T-helper 2 cell treated with Interferon-gamma antibody and Interleukin-4, amounts not matched to agents 5 μg/mL and 100 μg/mL, for 36 hours (primary cell): ENCODE measurements around the gene ERP27.

Experiments used
- DNase-seq: peaks from one replicate; pipeline ENCODE4 v3.0.0; 2021; ENCODE audit warnings: low spot score
- H3K27ac Mint-ChIP-seq: one replicate; pipeline ENCODE4 v1.8.0; 2021; ENCODE audit warnings: mild to moderate bottlenecking, mixed read lengths
- H3K27me3 Mint-ChIP-seq: one replicate; pipeline ENCODE4 v1.8.0; 2021; ENCODE audit warnings: low read depth, mixed read lengths
- H3K36me3 Mint-ChIP-seq: one replicate; pipeline ENCODE4 v1.8.0; 2021; ENCODE audit warnings: low read depth, mixed read lengths
- H3K4me1 Mint-ChIP-seq: one replicate; pipeline ENCODE4 v1.8.0; 2021; ENCODE audit warnings: low read depth, mixed read lengths
- H3K4me3 Mint-ChIP-seq: one replicate; pipeline ENCODE4 v1.8.0; 2022; ENCODE audit warnings: mild to moderate bottlenecking, moderate library complexity, mixed read lengths
- H3K9me3 Mint-ChIP-seq: one replicate; pipeline ENCODE4 v1.8.0; 2021; ENCODE audit warnings: mixed read lengths

The ERP27 gene

DNA sequence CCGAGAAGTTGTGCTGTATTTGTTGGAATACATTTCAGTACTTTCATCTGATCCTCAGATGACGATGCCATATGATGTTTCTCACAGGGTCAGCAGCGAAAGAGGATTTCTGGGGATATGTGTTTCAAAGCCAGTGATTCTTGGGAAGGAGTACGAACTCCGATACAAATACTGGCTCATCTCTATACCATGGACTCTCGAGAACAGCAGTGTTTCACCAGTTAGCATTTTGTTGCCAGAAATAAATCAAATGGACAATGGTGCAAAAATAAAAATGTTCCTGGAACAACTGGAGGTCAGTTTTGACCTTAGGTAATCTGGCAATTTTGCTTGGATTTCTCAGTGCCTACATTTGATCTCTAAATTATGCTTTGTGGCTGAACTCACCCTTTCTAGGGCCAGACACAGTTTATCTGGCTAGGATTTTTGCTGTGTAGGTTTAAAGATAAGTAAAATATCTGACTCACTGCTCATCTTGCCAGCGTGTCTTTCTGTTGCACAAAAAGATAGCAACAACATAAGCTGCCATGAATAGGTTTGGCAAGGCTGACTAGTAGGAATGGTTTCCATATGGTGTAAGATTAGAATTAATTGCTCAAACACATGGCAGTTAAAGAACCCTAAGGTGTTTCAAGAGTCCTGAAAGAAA, 41.7 kb downstream of the ERP27 start:
- H3K4me1 Mint-ChIP-seq, result peaks cover 2% of the 10 kb centered on the region
- H3K9me3 Mint-ChIP-seq, result no peaks in the 10 kb centered on the region
- H3K36me3 Mint-ChIP-seq, result no peaks in the 10 kb centered on the region
- no peak overlapping the region for H3K27ac Mint-ChIP-seq
- no peak overlapping the region for H3K4me3 Mint-ChIP-seq
- DNase-seq, result no peak
- H3K27me3 Mint-ChIP-seq, result peaks cover 1% of the 10 kb centered on the region

DNA sequence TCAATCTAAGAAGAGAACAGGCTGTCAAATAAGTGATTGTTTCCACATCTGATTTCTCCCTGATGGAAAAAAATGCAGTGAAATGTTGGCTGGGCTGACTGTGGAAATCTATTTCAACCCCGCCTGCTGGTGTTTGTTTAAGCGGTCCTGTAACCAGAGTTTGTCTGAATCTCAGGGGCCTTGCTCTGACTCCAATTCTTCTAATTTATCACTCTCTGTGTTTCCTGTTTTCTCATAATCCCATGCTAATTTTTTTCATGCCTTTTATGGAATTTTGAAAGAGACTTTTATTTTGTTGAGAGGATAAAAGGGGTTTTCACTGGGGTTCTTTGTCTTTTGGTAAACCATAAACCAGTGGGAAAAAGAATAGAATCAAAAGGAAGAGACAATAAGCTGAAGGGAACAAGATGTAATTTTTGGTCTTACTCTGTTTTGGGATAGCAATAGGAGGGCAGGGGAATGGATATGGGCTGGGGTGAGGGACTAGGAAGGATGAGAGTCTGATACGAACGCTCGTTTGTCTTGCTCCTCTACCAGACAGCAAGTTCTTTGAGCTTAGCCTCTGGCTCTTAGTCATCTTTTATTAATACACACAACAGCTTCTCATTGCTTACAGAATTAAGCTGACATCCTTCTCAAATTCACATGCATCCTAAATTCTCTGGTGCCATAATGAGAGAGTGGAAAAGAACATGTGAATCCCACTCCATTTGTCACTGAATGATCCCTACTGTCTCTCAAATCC, 44.7 kb downstream of the ERP27 start:
- Mint-ChIP-seq H3K27ac (no peak overlapping the region), H3K4me1 (no peaks in the 10 kb centered on the region), H3K9me3 (no peaks in the 10 kb centered on the region), H3K27me3 (peaks cover 10% of the 10 kb centered on the region), H3K36me3 (no peaks in the 10 kb centered on the region), H3K4me3 (no peak overlapping the region)
- no peak for DNase-seq

DNA sequence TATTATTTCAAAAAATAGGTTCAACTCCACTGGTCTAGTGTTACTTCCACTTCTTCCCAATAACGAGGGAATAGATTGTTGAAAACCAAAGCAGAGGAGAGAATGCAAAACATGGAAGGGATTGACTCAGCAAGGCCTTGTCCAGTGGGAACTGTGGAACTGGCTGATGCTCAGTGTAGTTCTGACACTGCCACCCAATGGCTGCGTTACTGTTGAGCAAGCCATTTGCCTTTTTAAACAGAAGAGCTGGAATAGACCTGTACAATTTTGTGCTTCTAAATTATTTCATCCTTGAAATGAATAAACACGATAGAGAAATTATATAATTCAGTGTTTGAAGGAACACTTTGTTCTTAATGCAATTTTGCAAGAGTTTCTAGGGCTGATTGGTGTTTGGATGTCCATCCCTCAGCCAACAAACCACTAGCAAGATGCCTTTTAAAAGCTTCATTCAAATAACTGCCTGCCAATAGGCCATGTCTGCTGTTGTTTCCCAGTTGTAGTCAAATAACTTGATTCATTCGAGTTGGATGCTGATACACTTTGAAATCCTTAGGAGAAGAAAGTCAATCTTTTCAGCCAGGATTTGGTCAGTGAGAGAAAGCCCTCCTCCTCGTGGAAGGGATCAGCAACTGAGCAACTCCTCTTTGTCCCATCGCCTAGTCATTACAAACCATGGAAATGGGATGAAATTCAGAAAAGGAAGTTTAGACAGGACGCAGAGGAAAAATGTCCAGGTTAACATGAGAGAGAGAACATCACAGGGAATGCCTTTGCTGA, 45.4 kb downstream of the ERP27 start:
- no peaks in the 10 kb centered on the region for H3K9me3 Mint-ChIP-seq
- no peaks in the 10 kb centered on the region for H3K4me1 Mint-ChIP-seq
- H3K27ac Mint-ChIP-seq, result no peak overlapping the region
- H3K36me3 Mint-ChIP-seq, result no peaks in the 10 kb centered on the region
- H3K4me3 Mint-ChIP-seq, result no peak overlapping the region
- DNase-seq, result no peak
- H3K27me3 Mint-ChIP-seq, result peaks cover 16% of the 10 kb centered on the region

DNA sequence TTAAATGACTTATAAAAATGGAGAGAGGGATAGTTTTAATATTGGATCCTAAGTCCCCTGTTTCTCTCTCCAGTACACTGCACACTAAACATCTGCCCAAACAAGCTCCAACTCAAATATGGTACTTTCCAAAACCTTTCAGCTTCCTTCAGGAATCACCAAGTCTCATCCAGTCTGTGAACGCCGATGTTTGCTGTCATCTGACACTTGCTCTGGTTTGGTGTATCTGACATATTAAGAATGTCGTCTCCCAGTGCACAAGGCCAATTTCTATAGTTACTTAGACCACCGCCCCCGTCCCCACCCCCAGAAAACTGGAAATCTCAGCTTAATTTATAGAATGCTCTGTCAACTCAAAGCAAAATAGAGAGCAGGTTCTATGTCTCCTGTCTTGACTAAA, 47.6 kb downstream of the ERP27 start:
- H3K4me3 Mint-ChIP-seq, result no peak overlapping the region
- H3K27me3 Mint-ChIP-seq, result peaks cover 27% of the 10 kb centered on the region
- no peak for DNase-seq
- no peaks in the 10 kb centered on the region for H3K36me3 Mint-ChIP-seq
- no peak overlapping the region for H3K27ac Mint-ChIP-seq
- no peaks in the 10 kb centered on the region for H3K9me3 Mint-ChIP-seq
- peaks cover under 1% of the 10 kb centered on the region for H3K4me1 Mint-ChIP-seq

DNA sequence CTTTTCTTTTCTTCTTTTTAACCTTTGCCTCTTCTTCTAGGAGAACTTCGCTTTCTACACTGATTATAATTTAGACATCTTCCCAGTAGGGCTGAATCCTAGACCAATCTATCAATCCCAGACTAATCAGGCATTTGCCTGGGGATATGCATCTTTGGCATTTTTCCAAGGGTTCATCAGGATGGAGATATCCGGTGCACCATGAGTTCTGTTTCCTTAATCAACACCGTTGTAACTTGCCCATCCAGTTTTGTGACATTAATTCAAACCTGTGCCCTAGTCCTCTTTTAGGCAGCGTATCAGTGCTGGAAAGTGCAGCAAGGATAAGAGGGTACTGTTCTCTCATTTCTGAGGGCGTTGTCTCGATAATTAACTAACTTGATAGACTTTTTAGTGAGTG, 52.1 kb downstream of the ERP27 start:
- H3K9me3 Mint-ChIP-seq, result no peaks in the 10 kb centered on the region
- H3K36me3 Mint-ChIP-seq, result no peaks in the 10 kb centered on the region
- H3K4me1 Mint-ChIP-seq, result peaks cover 9% of the 10 kb centered on the region
- H3K27me3 Mint-ChIP-seq, result peaks cover 38% of the 10 kb centered on the region
- no peak overlapping the region for H3K27ac Mint-ChIP-seq
- no peak overlapping the region for H3K4me3 Mint-ChIP-seq
- DNase-seq, result no peak

DNA sequence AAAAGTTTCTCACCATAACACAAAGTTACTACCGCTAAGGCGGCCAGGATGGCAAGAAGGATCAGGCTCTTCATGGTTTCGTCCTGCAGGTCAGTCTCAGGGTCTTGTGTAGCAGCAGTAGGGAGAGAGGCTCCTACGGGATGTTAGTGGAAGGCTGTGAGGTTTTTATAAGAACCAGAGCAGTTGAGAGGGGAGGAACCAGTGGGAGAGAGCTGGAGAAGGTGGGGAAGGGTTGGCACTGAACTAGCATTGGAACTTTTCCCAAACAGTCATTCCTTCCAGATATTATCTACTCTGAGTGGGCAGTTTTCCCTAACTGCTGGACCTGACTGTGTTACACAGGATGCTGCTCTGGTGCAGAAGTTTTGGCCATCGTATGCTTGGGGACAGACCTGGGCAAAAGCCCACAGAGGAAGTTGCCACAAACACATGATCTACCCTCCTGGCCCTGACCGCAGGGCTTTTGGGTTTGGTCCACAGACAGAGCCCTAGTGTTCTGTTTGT, 52.6 kb downstream of the ERP27 start, which contains the start of gene MGP:
Gene MGP, minus strand, starts transcription at position 137 of the 504 bp plus-strand sequence. Its CDS starts 63 bp downstream, at position 74.
- Mint-ChIP-seq H3K4me1 (peaks cover 13% of the 10 kb centered on the region), H3K36me3 (no peaks in the 10 kb centered on the region), H3K27ac (no peak within 1 kb of the TSS), H3K4me3 (peak within 1 kb of the TSS; percentile 22), H3K9me3 (peaks cover 3% of the 10 kb centered on the region), H3K27me3 (peaks cover 38% of the 10 kb centered on the region)
- no peak for DNase-seq

DNA sequence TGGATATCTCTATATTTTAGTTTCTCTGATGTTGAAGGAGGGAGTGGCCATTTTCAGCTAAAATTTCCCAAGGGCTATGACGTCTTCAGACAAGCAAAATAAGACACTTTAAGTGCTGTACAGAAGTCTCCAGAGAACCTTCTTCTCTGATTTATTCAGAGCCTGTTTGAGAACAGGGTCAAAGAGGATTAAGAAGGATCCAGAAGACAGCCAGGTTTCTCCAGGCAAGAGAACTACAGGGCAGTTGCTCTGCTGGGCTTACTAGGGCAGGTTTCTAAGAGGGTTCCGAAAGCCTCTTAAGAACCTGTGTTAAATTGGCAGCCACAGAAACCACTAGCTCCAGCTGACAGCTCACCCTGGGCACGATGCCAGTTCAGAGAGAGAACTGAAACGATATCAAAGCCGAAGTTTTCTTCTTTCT, 53.9 kb downstream of the ERP27 start:
- peaks cover 16% of the 10 kb centered on the region for H3K4me1 Mint-ChIP-seq
- peak overlapping the region; percentile 22 for H3K4me3 Mint-ChIP-seq
- H3K9me3 Mint-ChIP-seq, result peaks cover 16% of the 10 kb centered on the region
- peak; percentile 10 for DNase-seq
- H3K36me3 Mint-ChIP-seq, result peaks cover 3% of the 10 kb centered on the region
- H3K27me3 Mint-ChIP-seq, result peaks cover 34% of the 10 kb centered on the region
- no peak overlapping the region for H3K27ac Mint-ChIP-seq

DNA sequence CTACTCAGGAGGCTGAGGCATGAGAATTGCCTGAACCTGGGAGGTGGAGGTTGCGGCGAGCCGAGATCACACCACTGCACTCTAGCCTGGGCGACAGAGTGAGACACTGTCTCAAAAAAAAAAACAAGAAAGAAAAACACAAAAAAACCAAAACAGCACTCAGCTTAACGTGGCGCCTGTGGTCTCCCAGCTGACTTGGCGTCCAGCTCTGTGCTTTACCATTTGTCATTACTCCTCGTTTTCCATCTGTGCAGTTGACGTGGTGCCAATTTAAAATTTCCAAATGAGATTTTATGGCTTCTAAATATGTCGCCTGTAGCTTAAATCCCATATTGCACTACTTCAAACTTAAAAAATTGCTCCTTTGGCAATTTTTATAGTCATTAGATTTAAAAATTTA, 54.7 kb downstream of the ERP27 start:
- no peak for DNase-seq
- Mint-ChIP-seq H3K27me3 (peaks cover 29% of the 10 kb centered on the region), H3K27ac (no peak overlapping the region)

DNA sequence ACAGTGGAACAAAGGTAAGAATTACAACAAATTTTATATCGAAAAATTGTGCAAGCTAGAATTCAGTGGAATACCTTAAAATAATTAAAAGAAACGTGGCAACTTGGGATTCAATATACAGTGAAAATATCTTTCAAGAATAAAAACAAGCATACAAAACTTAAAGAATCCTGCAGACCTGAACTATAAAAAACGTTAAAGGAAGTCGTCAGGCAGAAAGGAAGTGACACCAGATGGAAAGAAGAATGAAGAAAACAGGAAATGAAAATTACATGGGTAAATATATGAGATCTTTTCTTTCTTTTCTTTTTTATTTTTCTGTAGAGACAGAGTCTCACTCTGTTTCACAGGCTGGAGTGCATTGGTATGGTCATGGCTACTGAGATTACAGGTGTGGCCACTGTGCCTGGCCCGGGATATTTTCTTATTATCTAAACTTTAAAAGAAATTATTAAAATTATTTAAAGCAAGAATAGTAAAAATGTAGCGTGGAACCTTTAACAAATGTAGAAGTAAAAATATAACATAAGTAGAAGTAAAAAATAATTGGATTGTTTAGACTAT, 57.4 kb downstream of the ERP27 start:
- Mint-ChIP-seq H3K27me3 (peaks cover 11% of the 10 kb centered on the region), H3K4me1 (peaks cover 16% of the 10 kb centered on the region), H3K36me3 (peaks cover 3% of the 10 kb centered on the region), H3K4me3 (peak overlapping the region; percentile 24), H3K9me3 (peaks cover 16% of the 10 kb centered on the region), H3K27ac (no peak overlapping the region)
- no peak for DNase-seq

More for the DNA sequence above, 54.7 kb downstream of the ERP27 start:
- Mint-ChIP-seq H3K4me3 (no peak overlapping the region), H3K36me3 (peaks cover 3% of the 10 kb centered on the region), H3K4me1 (peaks cover 16% of the 10 kb centered on the region), H3K9me3 (peaks cover 16% of the 10 kb centered on the region)

DNA sequence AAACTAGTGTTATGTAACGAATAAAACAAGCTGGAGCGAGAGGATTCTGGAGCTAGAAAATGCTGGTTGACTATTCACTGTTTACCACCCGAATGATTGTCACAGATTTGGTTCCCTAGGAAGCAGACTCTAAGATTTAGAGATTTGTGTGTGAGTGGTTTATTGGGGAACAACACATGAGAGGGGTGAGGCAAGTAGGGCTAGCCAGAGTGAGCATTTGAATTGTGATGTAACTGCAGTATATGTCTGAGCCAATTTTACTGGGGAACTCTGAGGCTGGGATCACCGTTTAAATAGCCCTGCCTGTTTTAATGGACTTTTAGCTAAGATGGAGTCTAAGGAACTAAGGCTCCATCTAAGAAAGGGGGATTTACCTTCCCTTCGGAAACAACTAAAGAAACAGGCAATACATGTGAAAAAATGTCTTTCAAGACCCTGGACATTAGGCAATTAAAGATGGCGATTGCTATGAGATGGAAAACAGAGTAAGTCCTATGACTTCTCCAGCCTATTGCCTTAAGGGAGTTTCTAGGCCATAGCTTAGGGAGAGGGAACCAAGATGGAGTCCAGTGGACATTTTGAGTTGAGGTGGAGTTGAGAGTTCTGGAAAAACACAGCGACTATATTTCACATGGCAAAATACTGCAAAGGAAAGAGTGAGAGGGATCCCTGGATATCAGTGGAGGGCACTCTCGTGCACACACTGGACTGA, 59.0 kb downstream of the ERP27 start:
- Mint-ChIP-seq H3K36me3 (peaks cover 3% of the 10 kb centered on the region), H3K4me1 (peaks cover 9% of the 10 kb centered on the region), H3K27ac (no peak overlapping the region), H3K27me3 (peaks cover 2% of the 10 kb centered on the region), H3K4me3 (no peak overlapping the region), H3K9me3 (peaks cover 16% of the 10 kb centered on the region)
- DNase-seq, result no peak

DNA sequence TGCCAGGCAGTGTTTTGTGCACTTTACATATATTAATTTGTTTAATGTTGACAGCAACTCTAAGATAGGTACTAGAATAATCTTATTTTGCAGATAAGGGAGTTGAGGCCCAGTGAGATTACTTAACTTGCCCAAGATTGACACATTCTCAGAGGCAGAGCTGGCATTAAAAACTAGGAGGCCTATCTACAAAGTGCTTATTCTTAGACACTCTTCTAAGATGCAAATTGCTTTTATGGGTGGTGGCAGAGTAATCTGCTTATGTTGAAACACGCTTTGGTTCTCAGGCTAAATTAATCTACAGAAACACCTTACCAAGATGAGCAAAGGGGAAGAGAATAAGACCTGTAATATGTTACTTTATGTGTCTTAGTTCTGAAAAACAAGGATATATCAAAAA, 59.8 kb downstream of the ERP27 start:
- Mint-ChIP-seq H3K4me3 (no peak overlapping the region), H3K27me3 (no peaks in the 10 kb centered on the region), H3K27ac (no peak overlapping the region), H3K36me3 (peaks cover 3% of the 10 kb centered on the region), H3K4me1 (peaks cover 8% of the 10 kb centered on the region), H3K9me3 (peaks cover 16% of the 10 kb centered on the region)
- no peak for DNase-seq

DNA sequence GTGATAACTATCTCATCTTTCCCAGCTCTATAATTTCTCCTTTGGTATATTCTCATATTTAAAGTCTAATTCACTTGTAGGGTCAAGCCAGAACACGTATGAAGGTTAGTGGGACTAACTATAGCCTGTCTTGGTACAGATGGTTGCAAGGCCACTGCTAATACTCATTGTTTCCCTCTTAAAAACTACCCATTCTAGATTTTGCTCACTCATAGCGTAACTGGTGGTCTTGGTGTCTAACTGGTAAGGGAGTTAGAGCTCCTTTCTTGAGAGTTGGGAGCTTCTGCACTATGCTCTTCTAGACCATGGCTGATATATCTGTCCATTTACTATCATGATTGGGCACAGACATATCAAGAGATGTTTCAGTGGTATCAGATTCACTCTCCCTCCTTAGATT, 61.5 kb downstream of the ERP27 start:
- Mint-ChIP-seq H3K27ac (no peak overlapping the region), H3K4me1 (peaks cover 8% of the 10 kb centered on the region), H3K36me3 (peaks cover 3% of the 10 kb centered on the region), H3K27me3 (no peaks in the 10 kb centered on the region), H3K9me3 (peaks cover 16% of the 10 kb centered on the region), H3K4me3 (no peak overlapping the region)
- DNase-seq, result no peak

DNA sequence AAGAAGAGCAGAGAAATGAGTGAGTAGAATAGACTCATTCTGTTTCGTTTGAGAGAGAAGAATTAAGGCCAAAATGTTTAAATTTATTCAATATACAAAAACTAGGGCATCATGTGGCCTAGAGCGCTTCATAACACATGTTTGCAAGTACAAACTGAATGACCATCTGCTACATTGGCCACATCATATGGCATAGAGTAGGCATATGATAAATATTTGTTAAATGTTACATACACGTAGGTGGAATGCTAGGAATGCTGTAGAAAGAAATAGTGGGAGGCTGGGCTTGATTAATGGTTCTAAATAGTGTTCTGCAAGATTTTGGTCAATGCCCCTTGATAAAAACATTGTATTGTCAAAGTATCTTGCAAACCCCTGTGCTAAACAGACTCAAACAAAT, 63.5 kb downstream of the ERP27 start:
- no peak for DNase-seq
- Mint-ChIP-seq H3K4me1 (peaks cover 2% of the 10 kb centered on the region), H3K9me3 (peaks cover 5% of the 10 kb centered on the region), H3K36me3 (peaks cover 2% of the 10 kb centered on the region), H3K4me3 (no peak overlapping the region), H3K27me3 (no peaks in the 10 kb centered on the region), H3K27ac (no peak overlapping the region)
